GM21423 (cell line): Measurements from ENCODE around the gene ARNT2.
"Not testable (repeated sequence)": the region's sequence is repeated elsewhere in the genome, so short reads cannot be mapped to it uniquely, and the experiment has no call there.

Experiments used
- ATAC-seq: cut with Tn5 transposase; IDR thresholded peaks from one replicate; pipeline ENCODE4 v1.9.1; 2021; ENCODE audit warnings: mild to moderate bottlenecking, moderate library complexity; ENCODE audit not compliant: unreplicated experiment

Gene ARNT2

GRCh38 chr15:80641384-80641783 lies 237.2 kb downstream of the ARNT2 start:
- no peak for ATAC-seq

- no peak for ATAC-seq
These were observed 239.3 kb downstream of the ARNT2 start for GRCh38 chr15:80643431-80643951.

DNA sequence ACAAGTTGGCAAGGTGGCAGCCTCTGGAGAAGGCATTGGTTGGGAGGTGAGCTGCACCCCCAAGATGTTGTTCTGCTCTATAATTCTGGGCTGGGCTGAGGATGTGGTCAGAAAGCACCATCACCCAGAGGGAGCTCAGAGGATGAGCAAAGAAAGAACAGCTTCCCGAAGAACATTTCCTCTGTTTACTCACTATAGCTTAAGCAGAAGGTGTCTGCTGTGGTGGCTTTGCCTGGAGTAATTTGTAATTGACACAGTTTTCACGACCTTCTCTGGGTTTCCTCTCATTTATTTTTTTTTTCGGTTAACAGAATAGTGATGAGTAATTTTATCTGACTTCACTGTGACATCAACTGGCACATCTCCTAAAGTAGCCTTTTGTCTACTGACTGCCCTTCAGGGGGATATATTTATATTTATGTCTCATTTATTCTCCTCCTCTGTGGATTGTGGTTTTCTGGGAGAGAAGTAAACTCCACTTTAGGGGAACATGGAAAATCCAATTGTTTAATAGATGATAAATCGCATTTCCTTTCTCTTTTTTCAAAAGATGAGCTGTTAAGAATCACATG lies 241.4 kb downstream of the ARNT2 start:
- no peak for ATAC-seq

DNA sequence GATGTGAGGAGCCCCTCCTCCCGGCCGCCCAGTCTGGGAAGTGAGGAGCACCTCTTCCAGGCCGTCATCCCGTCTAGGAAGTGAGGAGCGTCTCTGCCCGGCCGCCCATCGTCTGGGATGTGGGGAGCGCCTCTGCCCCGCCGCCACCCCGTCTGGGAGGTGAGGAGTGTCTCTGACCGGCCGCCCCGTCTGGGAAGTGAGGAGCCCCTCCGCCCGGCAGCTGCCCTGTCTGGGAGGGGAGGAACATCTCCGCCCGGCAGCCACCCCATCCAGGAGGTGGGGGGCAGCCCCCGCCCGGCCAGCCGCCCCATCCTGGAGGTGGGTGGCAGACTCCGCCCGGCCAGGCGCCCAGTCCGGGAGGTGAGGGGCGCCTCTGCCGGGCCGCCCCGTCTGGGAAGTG lies 243.2 kb downstream of the ARNT2 start:
- ATAC-seq: not testable (repeated sequence)
